ENCODE results near the gene TIMM22.

TIMM22 gene

DNA sequence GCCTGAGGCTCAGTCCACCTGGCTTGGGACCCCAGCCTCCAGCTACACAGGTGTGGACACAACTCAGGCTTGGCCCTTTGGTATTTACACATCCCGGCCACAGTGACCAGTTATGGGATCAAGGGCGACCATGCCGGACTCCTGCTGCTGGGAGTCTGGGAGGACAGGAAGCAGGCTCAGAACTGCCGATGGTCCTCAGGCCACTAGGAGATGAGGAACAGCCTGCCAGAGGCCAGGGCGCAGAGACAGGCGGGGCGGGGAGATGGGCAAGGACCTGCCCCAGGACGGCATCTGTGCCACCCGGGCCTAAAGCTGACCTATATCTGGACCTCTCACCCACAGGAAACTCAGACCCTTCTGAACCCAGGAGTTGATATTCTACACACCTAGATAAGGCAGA, 29.8 kb upstream of the TIMM22 start:
- Histone ChIP-seq H3K4me3 (replicated peaks; ENCODE audit: insufficient read depth, low read length) (no peak overlapping the region), H3K27ac (replicated peaks) (no peak overlapping the region), H3K27me3 (ENCODE audit: insufficient read depth, poor library complexity, severe bottlenecking) (no peaks in the 10 kb centered on the region)
- DNase-seq (ENCODE audit: low read depth in 1 of 2, low spot score in 1 of 2), result no peak
- TF ChIP-seq, protein P1, sequence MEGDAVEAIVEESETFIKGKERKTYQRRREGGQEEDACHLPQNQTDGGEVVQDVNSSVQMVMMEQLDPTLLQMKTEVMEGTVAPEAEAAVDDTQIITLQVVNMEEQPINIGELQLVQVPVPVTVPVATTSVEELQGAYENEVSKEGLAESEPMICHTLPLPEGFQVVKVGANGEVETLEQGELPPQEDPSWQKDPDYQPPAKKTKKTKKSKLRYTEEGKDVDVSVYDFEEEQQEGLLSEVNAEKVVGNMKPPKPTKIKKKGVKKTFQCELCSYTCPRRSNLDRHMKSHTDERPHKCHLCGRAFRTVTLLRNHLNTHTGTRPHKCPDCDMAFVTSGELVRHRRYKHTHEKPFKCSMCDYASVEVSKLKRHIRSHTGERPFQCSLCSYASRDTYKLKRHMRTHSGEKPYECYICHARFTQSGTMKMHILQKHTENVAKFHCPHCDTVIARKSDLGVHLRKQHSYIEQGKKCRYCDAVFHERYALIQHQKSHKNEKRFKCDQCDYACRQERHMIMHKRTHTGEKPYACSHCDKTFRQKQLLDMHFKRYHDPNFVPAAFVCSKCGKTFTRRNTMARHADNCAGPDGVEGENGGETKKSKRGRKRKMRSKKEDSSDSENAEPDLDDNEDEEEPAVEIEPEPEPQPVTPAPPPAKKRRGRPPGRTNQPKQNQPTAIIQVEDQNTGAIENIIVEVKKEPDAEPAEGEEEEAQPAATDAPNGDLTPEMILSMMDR (IDR thresholded peaks at IDR 0.05; ENCODE audit: insufficient read depth, low read length), result no peak
- TF ChIP-seq SPI1 (IDR thresholded peaks at IDR 0.05; ENCODE audit: borderline replicate concordance, low read depth) (no peak), POLR2AphosphoS5 (IDR thresholded peaks at IDR 0.05; ENCODE audit: low read depth) (no peak), GABPA (IDR thresholded peaks at IDR 0.05; ENCODE audit: low read depth) (no peak)
- TF ChIP-seq, protein P2, sequence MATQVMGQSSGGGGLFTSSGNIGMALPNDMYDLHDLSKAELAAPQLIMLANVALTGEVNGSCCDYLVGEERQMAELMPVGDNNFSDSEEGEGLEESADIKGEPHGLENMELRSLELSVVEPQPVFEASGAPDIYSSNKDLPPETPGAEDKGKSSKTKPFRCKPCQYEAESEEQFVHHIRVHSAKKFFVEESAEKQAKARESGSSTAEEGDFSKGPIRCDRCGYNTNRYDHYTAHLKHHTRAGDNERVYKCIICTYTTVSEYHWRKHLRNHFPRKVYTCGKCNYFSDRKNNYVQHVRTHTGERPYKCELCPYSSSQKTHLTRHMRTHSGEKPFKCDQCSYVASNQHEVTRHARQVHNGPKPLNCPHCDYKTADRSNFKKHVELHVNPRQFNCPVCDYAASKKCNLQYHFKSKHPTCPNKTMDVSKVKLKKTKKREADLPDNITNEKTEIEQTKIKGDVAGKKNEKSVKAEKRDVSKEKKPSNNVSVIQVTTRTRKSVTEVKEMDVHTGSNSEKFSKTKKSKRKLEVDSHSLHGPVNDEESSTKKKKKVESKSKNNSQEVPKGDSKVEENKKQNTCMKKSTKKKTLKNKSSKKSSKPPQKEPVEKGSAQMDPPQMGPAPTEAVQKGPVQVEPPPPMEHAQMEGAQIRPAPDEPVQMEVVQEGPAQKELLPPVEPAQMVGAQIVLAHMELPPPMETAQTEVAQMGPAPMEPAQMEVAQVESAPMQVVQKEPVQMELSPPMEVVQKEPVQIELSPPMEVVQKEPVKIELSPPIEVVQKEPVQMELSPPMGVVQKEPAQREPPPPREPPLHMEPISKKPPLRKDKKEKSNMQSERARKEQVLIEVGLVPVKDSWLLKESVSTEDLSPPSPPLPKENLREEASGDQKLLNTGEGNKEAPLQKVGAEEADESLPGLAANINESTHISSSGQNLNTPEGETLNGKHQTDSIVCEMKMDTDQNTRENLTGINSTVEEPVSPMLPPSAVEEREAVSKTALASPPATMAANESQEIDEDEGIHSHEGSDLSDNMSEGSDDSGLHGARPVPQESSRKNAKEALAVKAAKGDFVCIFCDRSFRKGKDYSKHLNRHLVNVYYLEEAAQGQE (IDR thresholded peaks at IDR 0.05; ENCODE audit: insufficient replicate concordance, low read depth), result no peak

DNA sequence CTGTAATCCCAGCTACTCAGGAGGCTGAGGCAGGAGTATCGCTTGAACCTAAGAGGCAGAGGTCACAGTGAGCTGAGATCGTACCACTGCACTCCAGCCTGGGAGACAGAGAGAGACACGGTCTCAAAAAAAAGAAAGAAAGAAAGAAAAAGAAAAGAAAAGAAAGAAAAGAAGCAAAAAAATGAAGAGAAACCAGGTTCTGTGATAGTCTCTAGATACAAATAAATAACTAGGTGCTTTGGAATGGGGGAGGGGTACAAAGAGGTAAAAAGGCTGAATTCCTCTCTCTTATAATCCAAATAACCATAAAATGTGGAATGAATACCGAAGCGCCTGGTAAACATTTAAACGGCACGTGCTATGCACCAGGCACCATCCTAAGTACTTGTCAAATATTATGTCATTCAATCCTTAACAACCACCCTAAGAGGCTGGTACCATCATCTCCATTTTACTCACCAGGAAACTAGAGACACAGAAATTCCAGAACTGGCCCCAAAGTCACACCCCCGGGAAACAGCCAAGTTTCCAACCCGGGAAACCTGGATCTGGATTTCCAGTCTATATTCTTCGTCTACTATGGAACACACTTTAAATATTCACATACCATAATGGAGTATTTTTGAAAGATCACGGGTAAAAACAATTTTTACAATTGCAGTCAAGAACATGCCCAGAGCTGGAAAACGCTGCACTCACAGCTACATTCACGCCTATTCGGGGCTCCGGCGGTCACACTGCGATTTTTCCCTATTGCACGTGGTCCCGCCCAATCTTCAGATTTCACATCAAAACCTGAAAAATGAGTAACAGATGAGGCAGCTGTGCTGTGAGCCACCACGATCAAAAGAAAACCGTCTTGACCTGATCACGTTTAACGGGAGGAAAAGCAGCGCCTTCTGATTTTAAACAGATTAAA, 27.9 kb upstream of the TIMM22 start:
- no peak for DNase-seq (ENCODE audit: low read depth in 1 of 2, low spot score in 1 of 2)
- no peak overlapping the region for H3K27ac ChIP-seq (replicated peaks)
- no peaks in the 10 kb centered on the region for H3K27me3 ChIP-seq (ENCODE audit: insufficient read depth, poor library complexity, severe bottlenecking)
- TF ChIP-seq GABPA (IDR thresholded peaks at IDR 0.05; ENCODE audit: low read depth), result no peak
- no peak for TF ChIP-seq SPI1 (IDR thresholded peaks at IDR 0.05; ENCODE audit: borderline replicate concordance, low read depth)
- TF ChIP-seq, protein P2 (IDR thresholded peaks at IDR 0.05; ENCODE audit: insufficient replicate concordance, low read depth), result no peak
- TF ChIP-seq, protein P1 (IDR thresholded peaks at IDR 0.05; ENCODE audit: insufficient read depth, low read length), result no peak
- TF ChIP-seq POLR2AphosphoS5 (IDR thresholded peaks at IDR 0.05; ENCODE audit: low read depth), result no peak
- H3K4me3 ChIP-seq (replicated peaks; ENCODE audit: insufficient read depth, low read length), result no peak overlapping the region

DNA sequence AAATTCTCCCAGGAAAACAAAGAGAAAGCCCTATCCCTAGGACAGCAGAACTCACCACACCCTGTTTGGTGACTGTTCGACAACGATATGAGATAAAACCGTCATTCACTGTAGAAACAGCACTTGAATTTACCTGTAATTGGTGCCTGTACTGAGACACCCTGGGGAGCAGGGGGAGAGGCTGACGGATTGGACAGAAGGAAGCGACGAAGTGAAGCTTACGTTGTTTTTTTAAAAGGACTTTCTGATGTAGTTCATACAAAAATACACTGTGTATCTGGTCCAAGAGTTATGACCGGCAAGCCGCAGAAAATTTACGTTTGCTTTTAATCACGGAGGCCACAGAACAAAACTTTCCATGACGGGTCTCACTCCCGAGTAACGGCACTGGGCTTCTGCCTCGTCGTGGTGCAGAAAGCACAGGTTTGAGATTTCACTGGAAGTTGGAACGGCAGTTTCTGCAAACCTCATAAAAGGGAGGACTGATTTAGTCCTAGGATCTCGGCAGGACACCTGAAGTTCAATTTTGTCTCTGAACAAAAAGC, 27.0 kb upstream of the TIMM22 start:
- TF ChIP-seq, protein P2 (IDR thresholded peaks at IDR 0.05; ENCODE audit: insufficient replicate concordance, low read depth), result no peak
- TF ChIP-seq POLR2AphosphoS5 (IDR thresholded peaks at IDR 0.05; ENCODE audit: low read depth), result no peak
- no peak for TF ChIP-seq SPI1 (IDR thresholded peaks at IDR 0.05; ENCODE audit: borderline replicate concordance, low read depth)
- TF ChIP-seq GABPA (IDR thresholded peaks at IDR 0.05; ENCODE audit: low read depth), result no peak
- TF ChIP-seq, protein P1 (IDR thresholded peaks at IDR 0.05; ENCODE audit: insufficient read depth, low read length), result no peak
- DNase-seq (ENCODE audit: low read depth in 1 of 2, low spot score in 1 of 2), result no peak
- no peak overlapping the region for H3K4me3 ChIP-seq (replicated peaks; ENCODE audit: insufficient read depth, low read length)
- no peak overlapping the region for H3K27ac ChIP-seq (replicated peaks)
- no peaks in the 10 kb centered on the region for H3K27me3 ChIP-seq (ENCODE audit: insufficient read depth, poor library complexity, severe bottlenecking)

All from HL-60 (cell line).